ENCODE data around the gene EXOSC5.
"Not testable (repeated sequence)": the region's sequence is repeated elsewhere in the genome, so short reads cannot be mapped to it uniquely, and the experiment has no call there.

Gene EXOSC5

GRCh38 chr19:41426116-41426841 lies 29.1 kb upstream of the EXOSC5 start:
- no peak for DNase-seq

GRCh38 chr19:41425174-41426115 lies 28.3 kb upstream of the EXOSC5 start:
- no peak for DNase-seq

GRCh38 chr19:41424335-41425173 lies 27.4 kb upstream of the EXOSC5 start:
- DNase-seq: no peak

GRCh38 chr19:41422955-41423354 lies 25.8 kb upstream of the EXOSC5 start:
- DNase-seq: no peak

GRCh38 chr19:41422456-41422855 lies 25.3 kb upstream of the EXOSC5 start:
- no peak for DNase-seq

GRCh38 chr19:41421973-41422372 lies 24.8 kb upstream of the EXOSC5 start:
- no peak for DNase-seq

- DNase-seq: no peak
Observed at GRCh38 chr19:41421314-41421713, 24.2 kb upstream of the EXOSC5 start.

- DNase-seq: no peak
Observed at GRCh38 chr19:41420101-41420880, 23.1 kb upstream of the EXOSC5 start.

GRCh38 chr19:41416194-41416674 lies 19.1 kb upstream of the EXOSC5 start:
- DNase-seq: no peak

GRCh38 chr19:41415154-41415571 lies 18.0 kb upstream of the EXOSC5 start:
- no peak for DNase-seq

GRCh38 chr19:41414461-41414860 lies 17.3 kb upstream of the EXOSC5 start:
- DNase-seq: no peak

- DNase-seq: no peak
Observed at GRCh38 chr19:41413947-41414346, 16.8 kb upstream of the EXOSC5 start.

- no peak for DNase-seq
Observed at GRCh38 chr19:41412953-41413352, 15.8 kb upstream of the EXOSC5 start.

- no peak for DNase-seq
Observed at GRCh38 chr19:41411968-41412265, 14.8 kb upstream of the EXOSC5 start.

GRCh38 chr19:41411100-41411967 lies 14.2 kb upstream of the EXOSC5 start:
- DNase-seq: no peak

- DNase-seq: no peak
Observed at GRCh38 chr19:41410336-41411054, 13.3 kb upstream of the EXOSC5 start.

- no peak for DNase-seq
Observed at GRCh38 chr19:41409288-41409687, 12.1 kb upstream of the EXOSC5 start.

GRCh38 chr19:41408846-41409245 lies 11.7 kb upstream of the EXOSC5 start:
- not testable (repeated sequence) for DNase-seq

GRCh38 chr19:41408256-41408655 lies 11.1 kb upstream of the EXOSC5 start:
- no peak for DNase-seq

- DNase-seq: no peak
Observed at GRCh38 chr19:41407271-41407670, 10.1 kb upstream of the EXOSC5 start.

- no peak for DNase-seq
Observed at GRCh38 chr19:41405776-41406175, 8.6 kb upstream of the EXOSC5 start.
